GM10248 (cell line): ENCODE measurements around the gene SFI1.

Experiments
- CTCF ChIA-PET: fragments of 300-600 bp; sonication (Branson Sonifier 250); formaldehyde crosslinking; extraction: SDS; loops from one replicate; lab custom pipeline; 2021; ENCODE audit warnings: antibody characterized with exemption; lab: Yijun Ruan, JAX
- POLR2A ChIA-PET: fragments of 350-650 bp; sonication (Branson Sonifier 250); formaldehyde crosslinking; extraction: SDS; loops from one replicate; lab custom pipeline; 2020; ENCODE audit warnings: antibody characterized with exemption; lab: Yijun Ruan, JAX
- DNase-seq: peaks from one replicate; pipeline ENCODE4 v3.0.0; 2012; ENCODE audit errors: extremely low spot score
- CTCF ChIP-seq: IDR thresholded peaks from 2 replicates; pipeline ENCODE4 v1.5.1; 2012; ENCODE audit warnings: mild to moderate bottlenecking, low read depth; ENCODE audit errors: extremely low read depth, missing control alignments, control extremely low read depth

Gene SFI1

GRCh38 chr22:31626427-31627150, 130.3 kb downstream of the SFI1 start:
- ChIA-PET CTCF (interaction anchor here (1.0 to 1.4 kb wide), 2 partner anchors 9 to 11 kb away, joined by 3 read pairs; no protein-coding TSS in a partner anchor), POLR2A (no interaction called here)
- DNase-seq: no peak
- no peak for TF ChIP-seq CTCF

GRCh38 chr22:31627223-31627731, 130.9 kb downstream of the SFI1 start:
- CTCF ChIA-PET: interaction anchor here (0.8 to 1.4 kb wide), 3 partner anchors 8 to 17 kb away, joined by 3 read pairs; no protein-coding TSS in a partner anchor
- no peak for TF ChIP-seq CTCF
- POLR2A ChIA-PET: no interaction called here
- DNase-seq: no peak

- POLR2A ChIA-PET: no interaction called here
- CTCF ChIA-PET: no interaction called here
- DNase-seq: no peak
- no peak for TF ChIP-seq CTCF
These were observed 132.0 kb downstream of the SFI1 start for GRCh38 chr22:31628362-31628761.

GRCh38 chr22:31628969-31629708, 132.8 kb downstream of the SFI1 start:
- ChIA-PET POLR2A (interaction anchor here (0.8 kb wide), 1 partner anchor 13 kb away, joined by 3 read pairs; no protein-coding TSS in a partner anchor), CTCF (interaction anchor here (1.8 to 2.1 kb wide), 2 partner anchors 10 to 37 kb away, joined by 4 to 9 read pairs; no protein-coding TSS in a partner anchor)
- peak; percentile 9 for TF ChIP-seq CTCF
- DNase-seq: no peak

- no peak for DNase-seq
- CTCF ChIA-PET: interaction anchor here (0.9 to 2.1 kb wide), 11 partner anchors 9 to 341 kb away, joined by 3 to 9 read pairs (median 4); no protein-coding TSS in a partner anchor
- POLR2A ChIA-PET: interaction anchor here (0.8 kb wide), 1 partner anchor 13 kb away, joined by 3 read pairs; no protein-coding TSS in a partner anchor
- no peak for TF ChIP-seq CTCF
These were observed 133.4 kb downstream of the SFI1 start for GRCh38 chr22:31629741-31630184.
